ENCODE data around the gene USH1C. TPM values are rescaled to one million over a fixed set of nuclear protein-coding genes. Genes with fewer than 3 reads are reported as not detected.

USH1C gene
- total RNA-seq, 1 donor from 2014 or later, result 176 TPM

GRCh38 chr11:17547051-17547577, 2.9 kb upstream of the USH1C start, which contains the start of gene OTOG:
Gene OTOG, plus strand, starts transcription at chr11:17547259. Its CDS starts 114 bp downstream, at chr11:17547373.
- DNase-seq (ENCODE audit: low spot score), result no peak

- DNase-seq (ENCODE audit: low spot score), result no peak
Measured at GRCh38 chr11:17546240-17546639, 2.0 kb upstream of the USH1C start.

GRCh38 chr11:17543574-17544180, 539 bp downstream of the USH1C start:
- no peak for DNase-seq (ENCODE audit: low spot score)

GRCh38 chr11:17543041-17543440, 1.2 kb downstream of the USH1C start:
- no peak for DNase-seq (ENCODE audit: low spot score)

DNA sequence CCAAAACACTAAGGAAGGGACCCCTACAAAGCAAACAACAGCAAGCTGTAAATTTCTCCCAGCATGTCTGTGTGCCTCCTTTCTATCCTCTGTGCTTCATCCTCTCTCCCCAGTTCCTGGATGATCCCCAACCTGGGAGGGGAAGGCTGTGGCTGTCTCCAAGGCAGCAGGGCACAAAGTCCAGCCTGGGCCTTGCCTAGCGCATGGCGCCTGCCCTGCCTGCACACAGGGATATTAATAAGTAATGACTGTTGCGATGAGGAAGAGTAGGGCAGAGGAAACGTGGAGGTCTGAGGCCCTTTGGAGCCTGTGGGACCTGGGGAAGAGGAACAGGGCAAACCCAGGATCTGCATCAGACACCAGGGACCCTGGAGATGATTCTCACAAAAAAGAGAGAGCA, 2.0 kb downstream of the USH1C start:
- peak; percentile 88 for DNase-seq (ENCODE audit: low spot score)

DNA sequence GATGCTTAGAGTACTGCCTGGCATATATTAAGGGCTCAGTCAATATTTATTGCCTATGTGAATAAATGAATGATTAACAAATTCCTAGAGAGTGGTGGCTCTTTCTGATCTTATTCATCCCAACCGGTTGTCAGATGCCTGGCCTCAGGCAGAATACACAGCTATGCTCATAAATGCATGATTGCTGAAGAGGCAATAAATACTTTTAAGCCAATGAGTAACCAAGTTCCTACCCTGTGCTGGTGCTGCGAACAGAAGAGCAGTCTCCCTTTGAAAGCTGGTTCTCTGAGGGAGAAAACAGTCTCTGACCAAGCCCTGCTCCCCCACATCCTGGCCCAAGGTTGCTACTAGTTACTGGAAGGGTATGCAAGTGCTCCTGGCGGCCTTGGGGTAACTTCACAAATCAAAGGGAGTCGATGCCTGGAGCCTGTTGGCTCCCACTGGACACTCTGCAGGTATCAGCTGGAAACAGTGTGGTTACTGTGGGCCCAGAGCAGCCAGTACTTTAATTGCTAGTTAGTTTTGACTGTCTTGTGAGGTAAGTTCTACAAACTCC, 2.8 kb downstream of the USH1C start:
- no peak for DNase-seq (ENCODE audit: low spot score)

- DNase-seq (ENCODE audit: low spot score), result no peak
Measured at GRCh38 chr11:17540807-17541206, 3.4 kb downstream of the USH1C start.

DNA sequence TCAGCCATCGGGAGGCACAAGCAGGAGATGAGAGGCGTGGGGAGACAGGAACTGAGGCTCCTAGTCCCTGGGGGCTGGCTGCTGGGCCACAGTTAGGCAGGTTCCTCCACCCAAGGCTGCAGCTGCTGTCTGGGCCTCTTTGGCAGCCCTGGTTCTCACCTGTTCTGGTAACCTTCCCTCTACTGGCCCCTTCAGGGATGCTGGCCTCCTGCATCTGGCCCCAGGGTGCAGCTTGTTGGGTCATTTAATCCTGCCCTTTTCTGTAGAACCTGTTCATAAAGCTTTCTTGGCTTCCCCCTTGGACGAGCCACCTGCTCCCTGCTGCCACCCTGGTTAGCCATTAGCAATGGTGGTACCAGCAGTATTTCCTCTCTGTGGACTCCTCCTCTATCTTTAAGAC, 5.5 kb downstream of the USH1C start:
- DNase-seq (ENCODE audit: low spot score), result no peak

- no peak for DNase-seq (ENCODE audit: low spot score)
Measured at GRCh38 chr11:17538054-17538453, 6.2 kb downstream of the USH1C start.

DNA sequence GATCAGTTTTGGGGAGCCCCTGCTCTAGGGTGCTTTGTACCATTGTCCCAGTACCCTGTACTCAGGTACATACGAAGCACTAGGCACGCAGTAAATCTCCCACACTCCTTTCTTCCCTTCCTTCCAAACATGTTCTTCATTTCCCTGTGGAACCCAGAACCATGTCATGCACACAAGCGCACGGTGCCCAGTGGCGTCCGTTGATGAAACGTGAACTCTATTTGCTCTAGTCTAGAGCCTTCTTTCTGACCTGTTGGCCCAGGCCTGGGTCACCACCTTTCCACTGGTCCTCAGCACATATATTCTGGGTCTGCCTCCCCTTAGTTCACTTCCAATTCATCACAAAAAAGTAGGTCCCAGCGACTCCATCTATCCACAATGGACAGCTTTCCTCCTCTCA, 7.0 kb downstream of the USH1C start:
- no peak for DNase-seq (ENCODE audit: low spot score)

GRCh38 chr11:17535488-17535887, 8.7 kb downstream of the USH1C start:
- no peak for DNase-seq (ENCODE audit: low spot score)

DNA sequence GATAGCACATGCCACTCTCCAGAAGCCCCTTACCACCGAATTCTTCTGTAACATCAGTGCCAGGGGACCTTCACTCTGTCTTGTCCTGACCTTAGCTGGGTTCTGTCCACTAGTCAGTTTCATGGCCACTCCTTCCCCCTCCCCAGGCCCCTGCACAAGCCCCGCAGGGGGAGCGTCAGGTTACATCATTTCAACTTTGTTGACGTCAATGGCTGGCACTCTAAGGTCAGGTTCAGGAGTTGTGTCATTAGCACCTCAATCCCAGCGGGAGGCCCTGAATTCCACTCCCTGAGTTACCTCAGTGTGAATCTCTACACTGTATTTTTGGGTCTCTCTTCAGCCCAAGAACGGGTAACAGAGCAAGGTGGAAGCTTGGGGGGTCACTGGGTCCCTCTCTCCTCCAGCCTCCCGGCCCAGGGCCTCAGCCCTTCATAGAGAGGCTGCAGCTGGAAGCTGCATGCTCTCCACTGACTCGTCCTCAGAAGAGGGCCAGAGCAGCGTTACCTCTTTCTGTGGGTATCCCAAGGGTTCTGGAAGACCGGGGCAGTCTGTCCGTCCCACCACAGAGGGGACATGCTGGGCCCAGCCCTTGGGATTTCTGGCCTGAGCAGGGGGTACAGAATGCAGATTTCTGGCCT, 10.3 kb downstream of the USH1C start:
- no peak for DNase-seq (ENCODE audit: low spot score)

- no peak for DNase-seq (ENCODE audit: low spot score)
Measured at GRCh38 chr11:17533341-17533740, 10.9 kb downstream of the USH1C start.

DNA sequence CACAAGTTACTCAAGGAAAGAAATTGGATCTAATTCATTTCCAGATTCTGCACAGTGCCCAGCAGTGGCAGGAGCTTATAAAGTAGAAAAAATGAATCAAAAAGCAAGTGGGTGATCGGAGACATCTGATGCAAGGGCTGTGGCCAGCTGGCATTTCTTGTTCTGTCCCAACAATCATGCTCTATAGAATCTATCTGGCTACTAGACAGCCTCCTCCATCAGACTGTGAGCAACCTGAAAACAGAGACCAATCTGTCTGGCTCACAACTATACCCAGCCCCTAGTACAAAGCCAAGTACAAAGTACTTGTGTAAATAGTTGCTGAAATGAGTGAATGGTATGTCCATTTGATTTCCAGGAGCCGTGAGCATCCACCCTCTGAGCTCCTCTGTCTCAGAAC, 11.4 kb downstream of the USH1C start:
- no peak for DNase-seq (ENCODE audit: low spot score)

DNA sequence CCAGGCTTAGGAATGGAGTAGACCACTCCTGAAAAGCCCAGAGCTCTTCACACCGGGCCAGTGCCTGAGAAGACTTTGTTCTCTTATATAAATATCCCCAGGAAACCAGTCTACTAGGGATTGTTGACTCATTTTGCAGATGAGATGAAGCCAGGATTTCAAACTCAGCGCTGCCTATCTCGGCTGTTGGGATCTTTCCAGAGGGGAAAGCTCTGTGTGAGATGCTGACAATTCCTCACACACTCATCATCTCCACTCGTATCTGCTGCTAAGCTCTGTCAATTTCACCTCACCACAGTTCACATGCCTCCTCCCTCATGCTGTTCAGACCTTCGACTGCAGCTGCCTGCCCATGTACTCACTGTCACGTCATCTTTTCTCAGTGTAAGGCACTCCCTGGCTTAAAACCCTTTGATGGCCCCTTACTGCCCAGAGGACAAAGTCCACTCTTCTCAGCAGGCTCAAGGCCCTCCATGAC, 12.5 kb downstream of the USH1C start:
- peak; percentile 49 for DNase-seq (ENCODE audit: low spot score)

DNA sequence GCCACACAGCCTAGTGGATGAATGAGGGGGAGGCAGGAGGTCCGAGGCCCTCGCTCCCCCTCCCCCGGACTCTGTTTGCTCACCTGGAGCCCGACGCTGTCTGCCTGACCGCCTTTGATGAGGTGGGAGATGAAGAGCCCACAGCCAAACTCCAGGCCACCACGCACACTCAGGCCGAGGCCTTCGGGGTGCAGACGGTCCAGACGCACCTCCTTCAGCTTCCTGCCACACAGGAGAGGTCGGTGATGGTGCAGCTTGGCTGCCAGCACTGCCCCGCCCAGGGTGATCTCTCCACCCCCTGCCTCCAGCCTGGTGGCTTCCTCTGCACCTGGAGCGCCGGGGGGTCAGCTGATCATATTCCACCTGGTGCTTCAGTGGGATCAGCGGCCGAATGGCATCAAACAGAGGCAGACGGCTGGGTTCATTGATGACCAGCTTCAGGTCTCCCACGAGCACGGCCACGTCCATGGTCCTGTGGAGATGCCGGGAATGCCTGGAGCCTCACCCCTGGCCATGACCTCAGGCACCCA, 13.1 kb downstream of the USH1C start:
- peak; percentile 27 for DNase-seq (ENCODE audit: low spot score)

GRCh38 chr11:17529844-17530185, 14.4 kb downstream of the USH1C start:
- no peak for DNase-seq (ENCODE audit: low spot score)

GRCh38 chr11:17528906-17529843, 15.0 kb downstream of the USH1C start:
- DNase-seq (ENCODE audit: low spot score), result no peak

GRCh38 chr11:17528181-17528691, 16.0 kb downstream of the USH1C start:
- peak; percentile 64 for DNase-seq (ENCODE audit: low spot score)

DNA sequence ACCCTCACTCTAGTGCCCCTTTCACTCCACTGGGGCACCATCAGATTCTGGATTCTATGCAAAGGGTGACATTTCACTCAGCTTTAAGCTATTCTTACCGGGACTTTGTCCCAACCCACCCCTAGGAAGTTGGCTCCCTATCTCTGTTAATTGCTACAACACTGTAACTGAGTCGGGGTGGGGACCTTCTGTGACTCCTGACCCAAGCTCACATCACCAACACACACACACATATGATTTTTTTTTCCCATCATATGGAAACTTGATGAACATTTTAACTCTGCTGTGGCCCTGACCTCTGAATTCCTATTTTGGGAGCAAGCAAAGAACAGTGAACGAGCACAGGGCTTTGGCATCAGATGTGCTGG, 16.6 kb downstream of the USH1C start:
- DNase-seq (ENCODE audit: low spot score), result no peak

GRCh38 chr11:17526931-17527627, 17.1 kb downstream of the USH1C start:
- no peak for DNase-seq (ENCODE audit: low spot score)
